Measurements from ENCODE around the gene ARHGAP6.
"Not testable (repeated sequence)": the region's sequence is repeated elsewhere in the genome, so short reads cannot be mapped to it uniquely, and the experiment has no call there.

ARHGAP6 gene

DNA sequence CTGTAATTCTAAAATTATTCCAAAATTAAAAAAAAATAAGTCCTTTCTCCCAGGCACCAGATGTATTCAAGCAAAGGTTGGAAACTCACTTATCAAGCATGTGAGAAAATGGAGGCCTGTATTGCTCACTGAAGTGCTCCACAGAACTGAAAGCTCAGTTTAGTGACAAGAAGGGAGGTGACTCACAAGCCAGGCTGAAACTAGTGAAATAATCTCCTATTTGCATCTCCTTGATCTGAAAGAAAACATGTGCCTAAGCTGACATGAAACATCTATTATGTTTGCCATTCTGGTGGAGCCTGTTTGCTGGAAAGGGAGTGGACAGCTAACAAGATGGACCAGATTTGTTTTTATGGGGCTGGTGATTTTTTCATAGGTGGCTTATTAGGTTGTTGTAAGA, 426.5 kb downstream of the ARHGAP6 start:
- H3K27me3 ChIP-seq, result peaks cover 87% of the 10 kb centered on the region
- H3K4me3 ChIP-seq, result no peak overlapping the region
- TF ChIP-seq Cebpa-rat (IDR thresholded peaks at IDR 0.05), result no peak
- H3K36me3 ChIP-seq, result no peaks in the 10 kb centered on the region
- peaks cover 12% of the 10 kb centered on the region for H3K9me3 ChIP-seq
- H3K4me2 ChIP-seq, result no peak overlapping the region
- no peaks in the 10 kb centered on the region; the same call in 1 of the 2 replicates for H4K20me1 ChIP-seq
- no peak overlapping the region for H3K9ac ChIP-seq
- H3K4me1 ChIP-seq, result no peaks in the 10 kb centered on the region
- H3K27ac ChIP-seq, result no peak overlapping the region

DNA sequence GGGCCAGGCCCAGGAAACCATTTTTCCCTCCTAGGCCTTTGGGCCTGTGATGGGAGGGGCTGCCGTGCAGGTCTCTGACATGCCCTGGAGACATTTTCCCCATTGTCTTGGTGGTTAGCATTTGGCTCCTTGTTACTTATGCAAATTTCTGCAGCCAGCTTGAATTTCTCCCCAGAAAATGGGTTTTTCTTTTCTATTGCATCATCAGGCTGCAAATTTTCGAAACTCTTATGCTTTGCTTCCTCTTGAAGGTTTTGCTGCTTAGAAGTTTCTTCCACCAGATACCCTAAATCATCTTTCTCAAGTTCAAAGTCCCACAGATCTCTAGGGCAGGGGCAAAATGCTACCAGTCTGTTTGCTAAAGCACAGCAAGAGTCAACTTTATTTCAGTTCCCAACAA, 430.3 kb downstream of the ARHGAP6 start:
- not testable (repeated sequence) for H3K4me3 ChIP-seq, H3K4me2 ChIP-seq, H3K4me1 ChIP-seq, H3K9ac ChIP-seq, H3K36me3 ChIP-seq, H3K27ac ChIP-seq, H4K20me1 ChIP-seq
- peaks cover 80% of the 10 kb centered on the region for H3K27me3 ChIP-seq
- H3K9me3 ChIP-seq, result peaks cover 12% of the 10 kb centered on the region

DNA sequence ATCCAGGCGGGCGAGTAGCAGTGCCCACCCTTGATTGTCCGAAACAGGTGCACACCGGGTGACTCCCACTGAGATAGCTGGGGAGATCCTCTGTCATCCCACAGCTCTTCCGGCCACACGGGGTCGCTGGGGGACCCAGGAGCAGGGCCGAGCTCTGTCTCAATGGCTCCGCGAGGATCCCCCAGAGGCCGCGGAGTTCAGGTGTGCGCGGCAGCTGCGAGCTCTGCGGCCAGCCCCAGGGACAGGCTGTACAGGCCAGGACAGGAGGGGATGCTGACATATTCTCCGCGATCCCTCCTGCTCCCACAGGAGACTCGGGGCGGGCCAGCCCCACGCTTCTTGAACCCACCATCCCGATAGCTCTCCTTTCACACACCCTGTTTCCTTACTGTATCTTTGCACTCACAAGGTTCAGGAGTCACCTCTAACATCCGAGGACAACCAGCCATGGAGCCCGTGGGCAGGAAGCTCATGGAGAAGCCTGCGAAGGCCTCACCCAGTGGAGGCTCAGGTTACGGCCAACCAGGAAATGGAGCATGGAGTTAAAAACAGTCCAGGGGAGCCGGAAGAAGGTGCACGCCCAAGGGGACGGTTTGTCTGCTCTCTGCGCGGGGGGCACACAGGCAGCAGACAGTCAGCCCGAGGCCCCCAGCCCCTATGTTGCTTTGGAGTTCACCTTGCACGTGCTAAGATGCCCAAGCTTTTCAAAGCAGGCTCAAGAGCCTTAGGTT, 450.4 kb downstream of the ARHGAP6 start:
- Histone ChIP-seq H3K27ac (no peak overlapping the region), H3K9ac (no peak overlapping the region), H3K4me2 (no peak overlapping the region), H3K9me3 (peaks cover 28% of the 10 kb centered on the region), H3K4me1 (no peaks in the 10 kb centered on the region), H4K20me1 (no peaks in the 10 kb centered on the region), H3K27me3 (peaks cover 20% of the 10 kb centered on the region), H3K4me3 (no peak overlapping the region), H3K36me3 (no peaks in the 10 kb centered on the region)
- TF ChIP-seq Cebpa-rat (IDR thresholded peaks at IDR 0.05), result no peak

DNA sequence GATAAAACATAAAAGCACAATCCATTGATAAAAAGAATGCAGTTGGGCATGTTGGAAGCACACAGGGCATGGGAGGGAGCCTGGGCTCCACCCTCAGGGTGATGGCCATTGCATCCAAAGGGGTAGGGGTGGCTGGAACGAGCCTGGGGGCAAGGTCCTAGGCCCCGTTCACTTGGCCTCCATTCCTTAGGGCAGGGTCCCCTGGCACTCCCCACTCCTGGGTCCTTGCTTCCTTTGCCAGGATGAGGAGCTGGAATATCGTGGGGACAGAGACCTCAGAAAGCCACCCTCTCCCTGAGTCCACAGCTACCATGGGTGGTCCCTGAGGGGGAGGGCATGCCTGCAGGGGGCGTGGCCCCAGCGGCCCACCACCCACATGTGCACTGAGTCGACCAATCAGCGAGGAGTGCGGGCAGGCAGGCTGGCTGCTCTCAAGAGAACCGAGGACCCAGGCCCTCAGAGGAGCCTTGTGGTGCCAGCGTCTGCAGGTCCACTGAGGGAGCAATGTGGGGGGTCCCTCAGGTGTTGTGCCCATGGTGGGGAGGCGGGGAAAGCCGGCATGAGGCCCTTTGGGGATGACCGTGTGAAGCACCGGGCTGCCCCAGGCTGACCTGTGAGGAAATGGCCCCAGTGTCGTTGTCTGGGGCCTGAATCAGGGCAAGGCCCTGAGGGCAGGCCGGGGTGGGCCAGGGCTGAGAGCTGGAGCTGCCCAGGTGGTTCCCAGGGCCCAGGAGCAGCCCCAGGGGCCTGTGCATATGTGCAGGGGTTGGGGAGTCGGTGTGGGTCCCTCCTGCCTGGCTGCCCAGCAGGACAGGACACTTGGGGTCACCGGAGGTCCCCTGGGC, 451.2 kb downstream of the ARHGAP6 start:
- H4K20me1 ChIP-seq, result no peaks in the 10 kb centered on the region
- no peaks in the 10 kb centered on the region for H3K36me3 ChIP-seq
- no peak overlapping the region for H3K27ac ChIP-seq
- H3K4me3 ChIP-seq, result no peak overlapping the region
- H3K9me3 ChIP-seq, result peaks cover 28% of the 10 kb centered on the region
- H3K27me3 ChIP-seq, result peaks cover 28% of the 10 kb centered on the region
- no peak overlapping the region for H3K9ac ChIP-seq
- TF ChIP-seq Cebpa-rat (IDR thresholded peaks at IDR 0.05), result no peak
- no peak overlapping the region for H3K4me2 ChIP-seq
- no peaks in the 10 kb centered on the region for H3K4me1 ChIP-seq

DNA sequence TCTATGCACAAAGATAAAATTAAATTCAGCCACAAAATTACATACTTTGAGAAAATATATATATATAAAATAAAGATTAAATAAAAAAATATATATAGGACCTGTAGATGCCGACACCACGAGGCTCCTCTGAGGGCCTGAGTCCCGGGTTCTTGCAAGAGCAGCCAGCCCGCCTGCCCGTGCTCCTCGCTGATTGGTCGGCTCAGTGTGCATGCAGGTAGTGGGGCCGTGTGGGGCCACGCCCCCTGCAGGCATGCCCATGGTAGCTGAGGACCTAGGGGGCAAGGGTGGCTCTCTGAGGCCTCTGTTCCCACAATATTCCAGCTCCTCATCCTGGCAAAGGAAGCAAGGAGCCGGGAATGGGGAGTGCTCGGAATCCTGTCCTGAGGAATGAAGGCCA, 453.0 kb downstream of the ARHGAP6 start:
- Histone ChIP-seq H3K9me3 (peaks cover 21% of the 10 kb centered on the region; the same call in 1 of the 2 replicates), H3K27ac (no peak overlapping the region), H3K4me2 (no peak overlapping the region), H3K9ac (no peak overlapping the region), H3K4me1 (no peaks in the 10 kb centered on the region), H3K27me3 (peaks cover 44% of the 10 kb centered on the region), H3K36me3 (no peaks in the 10 kb centered on the region), H3K4me3 (no peak overlapping the region), H4K20me1 (no peaks in the 10 kb centered on the region)
- no peak for TF ChIP-seq Cebpa-rat (IDR thresholded peaks at IDR 0.05)

DNA sequence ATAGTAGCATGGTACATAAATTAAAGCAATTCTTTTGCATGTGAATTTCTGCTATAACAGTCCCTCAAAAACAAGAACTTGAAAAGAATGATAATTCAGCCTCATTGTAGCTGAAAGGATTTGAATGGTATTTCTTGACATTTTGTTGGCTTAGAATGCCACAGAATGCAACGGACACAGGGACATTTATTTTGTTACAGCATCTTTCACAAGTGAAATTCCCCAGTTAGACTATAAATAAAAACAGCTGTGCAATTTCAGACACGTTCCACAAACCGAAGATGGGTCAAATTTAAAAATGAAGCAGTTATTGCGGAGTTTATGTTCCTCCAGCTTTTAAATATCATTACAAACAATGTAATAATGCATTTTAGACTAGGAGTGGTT, 455.3 kb downstream of the ARHGAP6 start:
- H4K20me1 ChIP-seq, result no peaks in the 10 kb centered on the region
- H3K27me3 ChIP-seq, result peaks cover 61% of the 10 kb centered on the region
- no peak overlapping the region for H3K4me3 ChIP-seq

DNA sequence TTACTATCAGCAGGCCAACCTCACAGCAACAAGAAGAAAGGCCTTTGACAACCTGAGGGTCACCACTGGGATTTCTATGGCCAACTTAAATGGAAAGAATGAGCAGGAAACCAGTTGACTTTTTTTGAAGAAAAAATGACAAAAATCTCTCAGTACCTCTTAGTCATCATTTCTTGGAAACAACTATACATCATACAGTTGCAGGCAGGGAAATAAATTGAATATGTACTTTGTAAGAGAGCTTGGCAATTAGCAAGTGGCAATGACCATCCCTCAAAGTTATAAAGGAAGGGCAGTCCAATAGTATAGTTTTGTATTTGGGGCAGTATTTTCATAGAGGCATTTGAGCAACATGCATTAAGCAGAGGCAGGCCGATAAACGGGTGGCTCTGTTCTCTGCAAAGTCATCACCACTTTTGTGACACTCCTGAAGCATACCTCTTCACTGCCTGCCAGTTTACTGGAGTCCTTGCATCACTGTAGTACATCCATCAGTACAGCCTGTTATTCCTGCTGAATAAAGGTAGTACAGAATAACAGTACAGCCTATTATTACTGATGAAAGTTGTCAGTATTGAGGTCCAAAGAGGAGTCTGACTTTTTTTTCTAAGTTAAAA, 455.8 kb downstream of the ARHGAP6 start:
- H3K9ac ChIP-seq, result no peak overlapping the region
- no peak overlapping the region for H3K4me2 ChIP-seq
- H3K9me3 ChIP-seq, result 0 out of 2 replicates have a peak, but pooled peaks cover 7% of the 10 kb centered on the region
- no peak for TF ChIP-seq Cebpa-rat (IDR thresholded peaks at IDR 0.05)
- H3K4me1 ChIP-seq, result no peaks in the 10 kb centered on the region
- no peaks in the 10 kb centered on the region for H3K36me3 ChIP-seq
- no peak overlapping the region for H3K4me3 ChIP-seq
- H3K27me3 ChIP-seq, result peaks cover 65% of the 10 kb centered on the region
- H4K20me1 ChIP-seq, result no peaks in the 10 kb centered on the region
- no peak overlapping the region for H3K27ac ChIP-seq

More for the DNA sequence above, 455.3 kb downstream of the ARHGAP6 start:
- Histone ChIP-seq H3K36me3 (no peaks in the 10 kb centered on the region), H3K9ac (no peak overlapping the region), H3K27ac (no peak overlapping the region), H3K9me3 (0 out of 2 replicates have a peak, but pooled peaks cover 12% of the 10 kb centered on the region), H3K4me2 (no peak overlapping the region), H3K4me1 (no peaks in the 10 kb centered on the region)
- TF ChIP-seq Cebpa-rat (IDR thresholded peaks at IDR 0.05), result no peak

DNA sequence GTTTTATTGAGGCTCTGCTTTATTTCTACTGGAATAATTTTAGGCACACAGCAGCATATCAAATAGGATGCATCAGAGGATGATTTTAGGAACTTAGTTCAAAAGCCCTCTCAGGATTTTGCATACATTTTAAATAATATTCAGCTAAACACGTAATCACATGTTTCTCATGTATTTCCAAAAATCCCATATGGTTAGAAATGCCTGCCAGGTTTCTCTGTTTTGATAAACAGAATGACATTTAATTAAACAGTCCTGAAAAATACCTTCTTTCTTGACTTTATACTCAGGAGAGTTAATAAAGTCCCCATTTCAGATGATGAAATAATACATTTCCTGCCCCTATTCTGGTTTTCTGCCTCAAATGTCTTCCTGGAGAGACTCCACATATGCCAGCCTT, 459.0 kb downstream of the ARHGAP6 start:
- H3K4me3 ChIP-seq, result no peak overlapping the region
- H3K27ac ChIP-seq, result no peak overlapping the region
- no peak overlapping the region for H3K9ac ChIP-seq
- H3K4me1 ChIP-seq, result no peaks in the 10 kb centered on the region
- H3K36me3 ChIP-seq, result no peaks in the 10 kb centered on the region
- no peak overlapping the region for H3K4me2 ChIP-seq
- H4K20me1 ChIP-seq, result no peaks in the 10 kb centered on the region
- H3K27me3 ChIP-seq, result peaks cover 87% of the 10 kb centered on the region
- no peak for TF ChIP-seq Cebpa-rat (IDR thresholded peaks at IDR 0.05)
- no peaks in the 10 kb centered on the region for H3K9me3 ChIP-seq

DNA sequence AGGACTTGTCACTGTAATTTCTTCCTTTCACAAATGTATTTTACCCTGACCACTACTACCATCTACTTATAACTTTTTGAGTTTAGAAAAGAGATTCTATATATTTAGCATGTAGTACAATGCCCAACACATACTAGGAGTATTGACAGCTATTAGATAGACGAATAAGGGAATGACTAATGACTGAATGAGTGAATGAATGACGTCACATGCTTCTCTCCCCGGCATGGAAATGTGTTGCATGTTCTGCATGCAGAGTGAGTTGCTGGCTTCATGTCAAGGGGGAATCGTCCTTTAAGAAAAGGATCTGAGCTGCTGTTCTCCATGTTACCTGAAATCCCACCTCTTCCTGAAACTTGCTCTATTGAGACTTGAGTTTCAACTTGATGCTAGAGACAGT, 459.9 kb downstream of the ARHGAP6 start:
- H3K27ac ChIP-seq, result no peak overlapping the region
- no peak overlapping the region for H3K4me2 ChIP-seq
- H3K36me3 ChIP-seq, result no peaks in the 10 kb centered on the region
- peaks cover 88% of the 10 kb centered on the region for H3K27me3 ChIP-seq
- H3K4me1 ChIP-seq, result no peaks in the 10 kb centered on the region
- no peaks in the 10 kb centered on the region for H3K9me3 ChIP-seq
- no peaks in the 10 kb centered on the region for H4K20me1 ChIP-seq
- TF ChIP-seq Cebpa-rat (IDR thresholded peaks at IDR 0.05), result no peak
- no peak overlapping the region for H3K9ac ChIP-seq
- no peak overlapping the region for H3K4me3 ChIP-seq

DNA sequence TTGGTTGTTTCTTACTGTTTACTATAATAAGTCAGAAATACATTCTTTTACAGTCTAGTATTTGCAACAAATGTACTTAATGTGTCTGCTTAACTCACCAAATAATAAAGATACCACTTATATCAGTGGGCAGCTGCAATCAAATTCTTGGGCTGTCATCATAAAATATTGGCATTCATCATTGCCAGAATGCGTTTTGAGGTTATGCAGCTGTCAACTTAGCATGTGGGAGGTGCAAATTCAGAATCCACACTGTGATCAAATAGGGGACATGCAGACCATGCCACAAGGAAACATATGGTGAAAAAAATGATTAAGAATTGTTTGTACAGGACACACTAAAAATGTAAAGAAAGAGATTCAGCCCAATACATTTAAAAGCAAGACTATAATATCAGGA, 468.0 kb downstream of the ARHGAP6 start:
- Histone ChIP-seq H3K4me1 (no peaks in the 10 kb centered on the region), H3K27ac (no peak overlapping the region), H4K20me1 (no peaks in the 10 kb centered on the region), H3K36me3 (no peaks in the 10 kb centered on the region), H3K4me3 (no peak overlapping the region), H3K27me3 (peaks cover 93% of the 10 kb centered on the region), H3K4me2 (no peak overlapping the region), H3K9me3 (no peaks in the 10 kb centered on the region), H3K9ac (no peak overlapping the region)
- no peak for TF ChIP-seq Cebpa-rat (IDR thresholded peaks at IDR 0.05)

Data from BLaER1 (cell line).